ENCODE results near the gene SLMAP. TPM values are rescaled to one million over a fixed set of nuclear protein-coding genes. Genes with fewer than 3 reads are reported as not detected.
A peak's percentile ranks its signal among the peaks of the same experiment; 100 is the strongest.
"Not testable (repeated sequence)": the region's sequence is repeated elsewhere in the genome, so short reads cannot be mapped to it uniquely, and the experiment has no call there.

SLMAP gene
- total RNA-seq, 6 donors from 2014 or later, result 53.4 to 104 (median 68.4) TPM

DNA sequence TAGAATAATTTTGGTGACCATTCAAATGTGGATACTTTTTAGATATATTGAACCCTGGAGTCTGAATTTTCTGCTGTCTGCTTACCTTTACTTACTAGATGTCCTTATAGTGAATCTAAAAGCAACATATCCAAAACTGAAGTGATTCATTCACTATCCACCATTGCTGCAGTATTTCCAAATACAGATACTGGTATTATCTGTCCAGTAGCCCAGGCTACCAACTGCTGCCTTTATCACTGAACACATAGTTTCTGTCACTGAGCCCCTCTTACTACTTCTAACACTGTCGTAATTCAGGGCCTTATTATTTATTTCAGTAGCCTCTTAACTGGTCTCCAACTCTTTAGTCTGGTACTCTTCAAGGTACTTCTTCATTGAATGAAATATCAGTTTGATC lies 49.2 kb downstream of the SLMAP start:
- no peak for DNase-seq
- WGBS, 2 donors, result 79 to 80% methylated on average over 1 of the region's 1 CpG
- no peak for ATAC-seq (ENCODE audit: low FRiP score in 2 of 2)
- no peak overlapping the region for H3K27ac ChIP-seq
- TF ChIP-seq EP300 (IDR thresholded peaks at IDR 0.05), result no peak
- no peaks in the 10 kb centered on the region for H3K36me3 ChIP-seq
- no peak overlapping the region for H3K4me3 ChIP-seq
- H3K27me3 ChIP-seq, result no peaks in the 10 kb centered on the region
- H3K9me3 ChIP-seq, result no peaks in the 10 kb centered on the region
- peaks cover 11 to 35% (median 31%) of the 10 kb centered on the region in 4 donors for H3K4me1 ChIP-seq

DNA sequence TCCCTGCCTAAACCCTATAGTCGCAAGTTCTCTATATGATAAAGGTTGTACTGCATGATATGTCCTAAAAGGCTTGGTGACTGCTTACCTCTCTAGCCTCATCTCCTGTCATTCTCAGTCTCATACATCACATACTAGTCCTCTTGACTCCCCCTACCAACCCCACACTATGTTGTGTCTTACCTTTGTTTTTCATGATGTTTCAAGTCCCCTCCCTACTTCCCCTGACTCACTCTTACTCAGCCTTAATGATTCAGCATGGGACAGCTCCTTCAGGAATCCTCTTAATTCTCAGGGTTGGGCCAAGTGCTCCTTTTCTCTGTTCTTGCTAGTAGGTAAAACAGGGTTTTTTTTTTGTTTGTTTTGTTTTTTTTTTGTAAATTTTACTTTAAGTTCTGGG lies 49.6 kb downstream of the SLMAP start:
- no peak for TF ChIP-seq POLR2A (IDR thresholded peaks at IDR 0.05)
- TF ChIP-seq, protein P1, sequence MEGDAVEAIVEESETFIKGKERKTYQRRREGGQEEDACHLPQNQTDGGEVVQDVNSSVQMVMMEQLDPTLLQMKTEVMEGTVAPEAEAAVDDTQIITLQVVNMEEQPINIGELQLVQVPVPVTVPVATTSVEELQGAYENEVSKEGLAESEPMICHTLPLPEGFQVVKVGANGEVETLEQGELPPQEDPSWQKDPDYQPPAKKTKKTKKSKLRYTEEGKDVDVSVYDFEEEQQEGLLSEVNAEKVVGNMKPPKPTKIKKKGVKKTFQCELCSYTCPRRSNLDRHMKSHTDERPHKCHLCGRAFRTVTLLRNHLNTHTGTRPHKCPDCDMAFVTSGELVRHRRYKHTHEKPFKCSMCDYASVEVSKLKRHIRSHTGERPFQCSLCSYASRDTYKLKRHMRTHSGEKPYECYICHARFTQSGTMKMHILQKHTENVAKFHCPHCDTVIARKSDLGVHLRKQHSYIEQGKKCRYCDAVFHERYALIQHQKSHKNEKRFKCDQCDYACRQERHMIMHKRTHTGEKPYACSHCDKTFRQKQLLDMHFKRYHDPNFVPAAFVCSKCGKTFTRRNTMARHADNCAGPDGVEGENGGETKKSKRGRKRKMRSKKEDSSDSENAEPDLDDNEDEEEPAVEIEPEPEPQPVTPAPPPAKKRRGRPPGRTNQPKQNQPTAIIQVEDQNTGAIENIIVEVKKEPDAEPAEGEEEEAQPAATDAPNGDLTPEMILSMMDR (IDR thresholded peaks at IDR 0.05), result no peak
- no peak for TF ChIP-seq POLR2AphosphoS5 (IDR thresholded peaks at IDR 0.05)
- TF ChIP-seq EP300 (IDR thresholded peaks at IDR 0.05), result no peak
- H3K27ac ChIP-seq, result no peak overlapping the region
- ATAC-seq (ENCODE audit: low FRiP score in 2 of 2) (peak in 1 of 2 donors; percentile 48), DNase-seq (no peak)
- no peak overlapping the region for H3K4me3 ChIP-seq
- 89 to 100% methylated on average over 1 of the region's 1 CpG for WGBS, 2 donors
- peaks cover 11 to 38% (median 31%) of the 10 kb centered on the region in 4 donors for H3K4me1 ChIP-seq
- no peaks in the 10 kb centered on the region for H3K27me3 ChIP-seq
- H3K9me3 ChIP-seq, result no peaks in the 10 kb centered on the region
- no peaks in the 10 kb centered on the region for H3K36me3 ChIP-seq

DNA sequence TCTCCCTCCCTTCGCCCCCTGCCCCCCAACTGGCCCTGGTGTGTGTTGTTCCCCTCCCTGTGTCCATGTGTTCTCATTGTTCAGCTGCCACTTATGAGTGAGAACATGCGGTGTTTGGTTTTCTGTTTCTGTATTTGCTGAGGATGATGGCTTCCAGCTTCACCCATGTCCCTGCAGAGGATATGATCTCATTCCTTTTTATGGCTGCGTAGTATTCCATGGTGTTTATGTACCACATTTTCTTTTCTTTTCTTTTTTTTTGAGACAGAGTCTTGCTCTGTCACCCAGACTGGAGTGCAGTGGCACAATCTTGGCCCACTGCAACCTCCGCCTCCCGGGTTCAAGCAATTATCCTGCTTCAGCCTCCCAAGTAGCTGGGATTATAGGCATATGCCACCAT lies 50.1 kb downstream of the SLMAP start:
- not testable (repeated sequence) for H3K27ac ChIP-seq; DNase-seq; ATAC-seq (ENCODE audit: low FRiP score in 2 of 2); H3K4me3 ChIP-seq; H3K9me3 ChIP-seq; H3K36me3 ChIP-seq; H3K27me3 ChIP-seq
- H3K4me1 ChIP-seq, result peaks cover 11 to 38% (median 30%) of the 10 kb centered on the region in 4 donors
- 96 to 99% methylated on average over 5 of the region's 5 CpGs for WGBS, 2 donors

DNA sequence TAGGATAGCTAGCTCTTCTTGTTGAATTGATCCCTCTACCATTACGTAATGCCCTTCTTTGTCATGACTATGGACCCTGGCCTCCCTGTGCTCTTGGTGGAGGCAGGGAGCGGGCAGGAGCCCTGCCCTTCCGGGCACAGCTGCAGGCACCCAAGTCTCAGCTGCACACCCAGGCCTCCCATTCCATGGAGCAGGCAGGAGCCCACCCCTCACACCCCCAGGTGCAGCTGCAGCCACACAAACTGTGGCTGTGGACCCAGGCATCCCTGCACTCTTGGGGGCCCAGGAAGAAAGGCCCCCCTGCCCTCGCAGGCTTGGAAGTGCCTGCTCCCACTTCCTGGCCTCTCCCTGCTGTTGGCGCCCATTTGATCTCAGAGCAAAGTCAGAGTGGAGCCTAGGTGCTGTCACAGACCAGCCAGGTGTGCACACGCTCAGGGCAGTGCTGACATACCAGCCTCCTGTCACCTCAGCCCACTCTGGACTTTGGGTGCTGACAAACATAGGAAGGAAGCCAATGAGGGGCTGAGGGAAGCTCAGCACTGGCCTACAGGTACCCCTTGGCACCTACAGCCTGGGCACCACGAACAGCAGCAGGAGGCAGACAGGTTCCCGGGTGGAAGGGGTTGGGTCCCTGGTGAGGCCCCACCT lies 53.0 kb downstream of the SLMAP start:
- 94 to 97% methylated on average over 4 to 8 of the region's 8 CpGs for WGBS, 2 donors
- H3K4me3 ChIP-seq, result no peak overlapping the region
- peak in 1 of 2 donors; percentile 54 for DNase-seq
- H3K9me3 ChIP-seq, result no peaks in the 10 kb centered on the region
- peaks cover 0 to 17% (median 5%) of the 10 kb centered on the region in 4 donors for H3K4me1 ChIP-seq
- no peak for TF ChIP-seq EP300 (IDR thresholded peaks at IDR 0.05)
- TF ChIP-seq, protein P1 (IDR thresholded peaks at IDR 0.05), result no peak
- TF ChIP-seq POLR2AphosphoS5 (IDR thresholded peaks at IDR 0.05), result no peak
- TF ChIP-seq POLR2A (IDR thresholded peaks at IDR 0.05), result no peak
- no peaks in the 10 kb centered on the region for H3K36me3 ChIP-seq
- H3K27ac ChIP-seq, result no peak overlapping the region
- H3K27me3 ChIP-seq, result no peaks in the 10 kb centered on the region
- ATAC-seq (ENCODE audit: low FRiP score in 2 of 2), result no peak

DNA sequence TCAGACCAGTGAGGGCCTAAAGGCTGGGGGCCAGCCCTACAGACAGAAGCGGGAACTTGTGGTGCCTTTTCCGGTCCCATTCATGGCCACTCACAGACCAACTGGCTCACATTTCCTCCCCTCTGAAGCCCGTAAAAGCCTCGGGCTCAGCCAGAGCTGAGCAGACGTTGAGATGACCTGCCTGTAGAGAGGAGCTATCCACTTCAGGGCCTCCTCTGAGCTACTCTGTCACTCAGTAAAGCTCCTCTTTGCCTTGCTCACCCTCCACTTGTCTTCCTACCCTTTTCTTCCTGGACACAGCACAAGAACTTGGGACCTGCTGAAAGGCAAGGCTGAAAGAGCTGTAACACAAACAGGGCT lies 53.5 kb downstream of the SLMAP start:
- Histone ChIP-seq H3K27ac (no peak overlapping the region), H3K9me3 (no peaks in the 10 kb centered on the region), H3K36me3 (no peaks in the 10 kb centered on the region), H3K4me1 (peaks cover 0 to 15% (median 1%) of the 10 kb centered on the region in 4 donors), H3K4me3 (no peak overlapping the region), H3K27me3 (no peaks in the 10 kb centered on the region)
- DNase-seq, result no peak
- no peak for TF ChIP-seq EP300 (IDR thresholded peaks at IDR 0.05)
- TF ChIP-seq, protein P1 (IDR thresholded peaks at IDR 0.05), result no peak
- TF ChIP-seq POLR2AphosphoS5 (IDR thresholded peaks at IDR 0.05), result no peak
- TF ChIP-seq POLR2A (IDR thresholded peaks at IDR 0.05), result no peak
- WGBS, 2 donors, result 91 to 97% methylated on average over 5 of the region's 5 CpGs
- no peak for ATAC-seq (ENCODE audit: low FRiP score in 2 of 2)

- no peaks in the 10 kb centered on the region for H3K27me3 ChIP-seq
- H3K4me1 ChIP-seq, result peaks cover 0 to 15% (median 0%) of the 10 kb centered on the region in 4 donors
- no peak overlapping the region for H3K27ac ChIP-seq
- H3K4me3 ChIP-seq, result no peak overlapping the region
- ATAC-seq (ENCODE audit: low FRiP score in 2 of 2) (peak in 1 of 2 donors; percentile 22), DNase-seq (peak in 1 of 2 donors; percentile 46)
- H3K36me3 ChIP-seq, result no peaks in the 10 kb centered on the region
- TF ChIP-seq EP300 (IDR thresholded peaks at IDR 0.05) (no peak), POLR2AphosphoS5 (IDR thresholded peaks at IDR 0.05) (no peak), POLR2A (IDR thresholded peaks at IDR 0.05) (no peak)
- TF ChIP-seq, protein P1 (IDR thresholded peaks at IDR 0.05), result no peak
- WGBS, 2 donors, result 92 to 100% methylated on average over 4 to 7 of the region's 7 CpGs
- no peaks in the 10 kb centered on the region for H3K9me3 ChIP-seq
Measured at GRCh38 chr3:57810048-57810447, 53.9 kb downstream of the SLMAP start.

All from upper lobe of left lung (tissue), 6 donors.